MM.1S (cell line): ENCODE measurements around the gene TANC1.

Experiments used
- CTCF ChIP-seq: fragments of 300-600 bp; sonication (generic); IDR thresholded peaks from 2 replicates; pipeline ENCODE4 v1.5.1; 2016; ENCODE audit warnings: antibody characterized with exemption, low read length, mixed read lengths
- EZH2 ChIP-seq: fragments of 300-600 bp; sonication (generic); optimal IDR thresholded peaks from 2 replicates; pipeline ENCODE3; 2017; ENCODE audit warnings: low read depth, mild to moderate bottlenecking, antibody characterized with exemption, low read length, mixed read lengths
- EZH2phosphoT487 ChIP-seq: fragments of 300-600 bp; sonication (generic); IDR thresholded peaks from 2 replicates; pipeline ENCODE4 v1.6.1; 2018; ENCODE audit warnings: antibody characterized with exemption, low read length

DNA sequence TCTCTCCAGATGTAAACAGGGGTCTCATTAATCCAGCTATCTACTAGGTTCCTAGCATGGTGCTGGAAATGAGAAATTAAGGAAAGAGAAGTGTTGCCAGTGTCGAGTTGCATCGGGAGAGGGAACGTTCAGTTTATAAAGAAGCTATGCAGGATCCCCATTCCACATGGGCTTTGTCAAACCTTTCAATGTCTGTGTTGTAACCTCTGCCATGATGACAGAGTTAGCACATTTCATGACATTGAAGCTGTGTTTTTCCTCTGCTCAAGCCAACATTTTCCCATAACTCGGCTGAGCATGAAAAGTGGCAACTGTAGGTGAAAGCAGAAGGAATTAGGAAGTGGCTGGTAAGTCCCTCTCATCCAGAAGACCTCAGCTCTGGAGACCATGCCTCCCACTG lies 184.6 kb downstream of the TANC1 start:
- TF ChIP-seq CTCF (no peak), EZH2 (no peak), EZH2phosphoT487 (no peak)
